Prostate gland (tissue), 2 donors: Measurements from ENCODE around the gene COL25A1. TPM values are rescaled to one million over a fixed set of nuclear protein-coding genes. Genes with fewer than 3 reads are reported as not detected.

Source experiments
- DNase-seq: peaks from one replicate; pipeline ENCODE4 v3.0.0-alpha.2; 2019; ENCODE audit warnings: low spot score
- H3K27ac ChIP-seq, 2 donors: fragments of 200-600 bp; sonication (generic); 2 replicates each; pipeline ENCODE4 v1.5.1; 2017 to 2019
- H3K27me3 ChIP-seq: fragments of 200-600 bp; sonication (generic); replicated peaks from 2 replicates; pipeline ENCODE4 v1.5.1; 2019; ENCODE audit not compliant: insufficient read depth
- H3K36me3 ChIP-seq, 2 donors: fragments of 200-600 bp; sonication (generic); 1 replicate in 1 of 2; 2 replicates in 1 of 2; pipeline versions ENCODE4 v1.5.1 to v1.8.1; 2017 to 2019
- H3K4me1 ChIP-seq: fragments of 200-600 bp; sonication (generic); replicated peaks from 2 replicates; pipeline ENCODE4 v1.5.1; 2019
- H3K4me3 ChIP-seq, 2 donors: fragments of 200-600 bp; sonication (generic); 2 replicates each; pipeline ENCODE4 v1.5.1; 2017 to 2019
- H3K9me3 ChIP-seq: fragments of 200-600 bp; sonication (generic); 2 replicates; pipeline ENCODE4 v1.5.1; 2017
- POLR2A ChIP-seq: fragments of 450-650 bp; IDR thresholded peaks from one replicate; pipeline ENCODE4 v1.6.1; 2016; ENCODE audit warnings: antibody characterized with exemption, mild to moderate bottlenecking
- POLR2AphosphoS5 ChIP-seq: sonication (generic); formaldehyde crosslinking; IDR thresholded peaks from one replicate; pipeline ENCODE4 v1.6.1; 2017; ENCODE audit warnings: antibody characterized with exemption
- WGBS: methylation state at CpG from one replicate; pipeline ENCODE4 v1.1.5; 2018; 5-methylcytosine and 5-hydroxymethylcytosine counted together
- intact Hi-C: fragments of 100-400 bp; cut with DNase I; formaldehyde crosslinking; loops from one replicate; pipeline ENCODE4 v1.14.2; 2022
- total RNA-seq, 2 donors: library from RNA; depleted of rRNA; stranded (reverse); fragments of >200 nt; gene quantifications; one replicate each; pipeline ENCODE4 v1.1.0, GENCODE V29; 2016
- TF ChIP-seq, protein P1 (sequence below), 4 experiments: fragments of 200-600 bp in 2 of 4; fragments of 450-650 bp in 2 of 4; sonication (generic) in 2 of 4; IDR thresholded peaks; 1 replicate in 3 of 4; 2 replicates in 1 of 4; pipeline ENCODE4 v1.5.1; 2016 to 2019; ENCODE audit warnings: antibody characterized with exemption in 4 of 4, mild to moderate bottlenecking in 2 of 4, moderate library complexity in 2 of 4

COL25A1 gene
- total RNA-seq, 2 donors from 2014 or later = 0.73 to 2.8 TPM

DNA sequence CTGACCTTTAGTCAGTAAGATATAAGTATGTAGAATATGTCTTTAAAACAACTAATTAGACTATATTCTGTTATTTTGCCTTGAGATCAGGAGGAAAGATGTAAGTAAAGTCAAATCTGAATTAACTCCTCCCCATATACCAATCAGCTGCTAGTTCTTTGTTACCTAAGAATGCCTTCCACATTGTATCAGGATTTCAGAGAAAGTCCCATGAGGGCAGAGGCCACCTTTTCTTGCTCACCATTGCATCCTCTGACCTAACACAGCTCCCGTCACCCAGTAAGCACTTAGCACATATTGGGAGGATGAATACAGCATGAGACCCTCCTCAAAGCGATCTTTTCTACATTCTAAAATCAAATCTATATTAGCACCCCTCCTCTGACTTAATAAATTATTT lies 87.0 kb downstream of the COL25A1 start:
- no peak for TF ChIP-seq POLR2A
- no peak for TF ChIP-seq POLR2AphosphoS5
- TF ChIP-seq, protein P1, sequence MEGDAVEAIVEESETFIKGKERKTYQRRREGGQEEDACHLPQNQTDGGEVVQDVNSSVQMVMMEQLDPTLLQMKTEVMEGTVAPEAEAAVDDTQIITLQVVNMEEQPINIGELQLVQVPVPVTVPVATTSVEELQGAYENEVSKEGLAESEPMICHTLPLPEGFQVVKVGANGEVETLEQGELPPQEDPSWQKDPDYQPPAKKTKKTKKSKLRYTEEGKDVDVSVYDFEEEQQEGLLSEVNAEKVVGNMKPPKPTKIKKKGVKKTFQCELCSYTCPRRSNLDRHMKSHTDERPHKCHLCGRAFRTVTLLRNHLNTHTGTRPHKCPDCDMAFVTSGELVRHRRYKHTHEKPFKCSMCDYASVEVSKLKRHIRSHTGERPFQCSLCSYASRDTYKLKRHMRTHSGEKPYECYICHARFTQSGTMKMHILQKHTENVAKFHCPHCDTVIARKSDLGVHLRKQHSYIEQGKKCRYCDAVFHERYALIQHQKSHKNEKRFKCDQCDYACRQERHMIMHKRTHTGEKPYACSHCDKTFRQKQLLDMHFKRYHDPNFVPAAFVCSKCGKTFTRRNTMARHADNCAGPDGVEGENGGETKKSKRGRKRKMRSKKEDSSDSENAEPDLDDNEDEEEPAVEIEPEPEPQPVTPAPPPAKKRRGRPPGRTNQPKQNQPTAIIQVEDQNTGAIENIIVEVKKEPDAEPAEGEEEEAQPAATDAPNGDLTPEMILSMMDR (IDR thresholded peaks at IDR 0.05) = no peak
- H3K36me3 ChIP-seq = no peaks in the 10 kb centered on the region
- H3K9me3 ChIP-seq = no peaks in the 10 kb centered on the region
- H3K27me3 ChIP-seq = no peaks in the 10 kb centered on the region
- H3K4me1 ChIP-seq = no peaks in the 10 kb centered on the region
- intact Hi-C loops = no loop called here
- DNase-seq = no peak
- H3K4me3 ChIP-seq = no peak overlapping the region
- H3K27ac ChIP-seq = no peak overlapping the region
- WGBS = 94% methylated on average over 2 of the region's 2 CpGs

DNA sequence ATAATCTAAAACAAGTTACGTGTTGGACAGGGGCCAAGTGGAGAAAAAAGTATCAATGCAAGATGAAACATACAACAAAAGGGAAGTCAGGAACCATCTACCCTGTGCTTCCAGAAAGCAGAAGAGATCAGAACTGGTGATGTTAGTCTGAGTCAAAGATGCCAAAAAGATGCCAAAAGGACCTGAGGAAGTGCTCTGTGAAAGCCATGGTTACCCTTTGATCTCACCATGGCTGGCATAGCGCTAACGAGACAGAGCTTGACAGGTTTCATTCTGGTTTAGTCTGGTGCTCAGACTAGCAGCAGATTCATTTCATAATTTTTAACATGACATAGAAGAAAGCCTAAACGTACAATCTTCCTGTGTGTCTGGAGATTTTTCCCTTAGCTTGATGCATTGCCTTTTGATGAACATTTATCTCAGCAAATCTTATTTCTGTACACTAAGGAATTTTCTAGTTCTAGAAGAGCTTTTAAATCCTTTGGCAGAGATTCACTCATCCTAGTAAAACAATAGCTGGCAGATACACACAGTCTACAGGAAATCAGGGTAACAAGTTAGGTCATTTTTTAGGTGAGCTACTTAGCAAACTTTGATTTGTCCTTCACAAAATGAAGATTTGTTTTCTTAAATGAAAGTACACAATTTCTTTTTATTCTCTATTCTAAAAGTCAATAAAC lies 87.7 kb downstream of the COL25A1 start:
- no peaks in the 10 kb centered on the region for H3K4me1 ChIP-seq
- H3K27ac ChIP-seq = no peak overlapping the region
- H3K27me3 ChIP-seq = no peaks in the 10 kb centered on the region
- H3K9me3 ChIP-seq = no peaks in the 10 kb centered on the region
- no peak for DNase-seq
- no peak overlapping the region for H3K4me3 ChIP-seq
- H3K36me3 ChIP-seq = no peaks in the 10 kb centered on the region
- WGBS = 21% methylated on average over 4 of the region's 4 CpGs
- TF ChIP-seq POLR2AphosphoS5 = no peak
- TF ChIP-seq, protein P1 (IDR thresholded peaks at IDR 0.05) = no peak
- intact Hi-C loops = no loop called here

- no peak overlapping the region for H3K27ac ChIP-seq
- H3K9me3 ChIP-seq = no peaks in the 10 kb centered on the region
- intact Hi-C loops = no loop called here
- no peak overlapping the region for H3K4me3 ChIP-seq
- 100% methylated on average over 1 of the region's 1 CpG for WGBS
- DNase-seq = no peak
- no peaks in the 10 kb centered on the region for H3K36me3 ChIP-seq
- no peaks in the 10 kb centered on the region for H3K4me1 ChIP-seq
- TF ChIP-seq POLR2AphosphoS5 (no peak), POLR2A (no peak)
- TF ChIP-seq, protein P1 (IDR thresholded peaks at IDR 0.05) = no peak
- no peaks in the 10 kb centered on the region for H3K27me3 ChIP-seq
Measured at GRCh38 chr4:109213056-109213455, 89.4 kb downstream of the COL25A1 start.

DNA sequence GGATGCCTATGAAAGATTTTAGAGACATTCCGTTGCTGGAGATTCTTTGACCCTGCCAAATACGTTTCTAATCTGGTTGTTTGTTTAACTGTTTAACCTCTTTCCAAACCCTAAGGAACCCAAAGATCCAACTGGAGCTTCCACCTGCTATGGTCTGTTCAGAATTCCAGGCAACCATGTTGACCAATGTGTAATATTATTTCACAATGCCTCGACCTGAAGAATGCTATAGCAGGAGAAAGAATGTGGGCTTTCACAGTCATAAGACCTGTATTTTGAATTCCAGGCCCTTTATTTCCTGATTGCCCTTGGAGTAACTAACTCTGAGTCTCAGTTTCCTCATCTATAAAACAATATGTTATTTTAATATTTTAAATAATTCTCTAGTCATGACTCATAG lies 90.8 kb downstream of the COL25A1 start:
- no peak overlapping the region for H3K27ac ChIP-seq
- H3K4me3 ChIP-seq = no peak overlapping the region
- H3K4me1 ChIP-seq = no peaks in the 10 kb centered on the region
- H3K27me3 ChIP-seq = no peaks in the 10 kb centered on the region
- 33% methylated on average over 3 of the region's 3 CpGs for WGBS
- intact Hi-C loops = no loop called here
- H3K36me3 ChIP-seq = no peaks in the 10 kb centered on the region
- no peak for DNase-seq
- TF ChIP-seq POLR2A (no peak), POLR2AphosphoS5 (no peak)
- TF ChIP-seq, protein P1 (IDR thresholded peaks at IDR 0.05) = no peak
- no peaks in the 10 kb centered on the region for H3K9me3 ChIP-seq

- 76% methylated on average over 6 of the region's 6 CpGs for WGBS
- H3K9me3 ChIP-seq = no peaks in the 10 kb centered on the region
- intact Hi-C loops = no loop called here
- H3K4me1 ChIP-seq = no peaks in the 10 kb centered on the region
- H3K27me3 ChIP-seq = no peaks in the 10 kb centered on the region
- TF ChIP-seq, protein P1 (IDR thresholded peaks at IDR 0.05) = no peak
- TF ChIP-seq POLR2A (no peak), POLR2AphosphoS5 (no peak)
- H3K27ac ChIP-seq = no peak overlapping the region
- H3K36me3 ChIP-seq = no peaks in the 10 kb centered on the region
- DNase-seq = no peak
- no peak overlapping the region for H3K4me3 ChIP-seq
Measured at GRCh38 chr4:109209647-109210046, 92.8 kb downstream of the COL25A1 start.
